Myocyte (in vitro differentiated cells): ENCODE results near the gene SDK2. TPM values are rescaled to one million over a fixed set of nuclear protein-coding genes. Genes with fewer than 3 reads are reported as not detected.
"Not testable (repeated sequence)": the region's sequence is repeated elsewhere in the genome, so short reads cannot be mapped to it uniquely, and the experiment has no call there.

Experiments used
- DNase-seq: peaks from one replicate; pipeline ENCODE4 v3.0.0-alpha.2; 2012; ENCODE audit warnings: low read depth
- total RNA-seq: library from RNA; depleted of rRNA; stranded (reverse); fragments of >200 nt; gene quantifications from 2 replicates; pipeline ENCODE4 v1.2.3, GENCODE V29; 2014

The SDK2 gene
- total RNA-seq, 1 donor from 2014 or later: not detected

DNA sequence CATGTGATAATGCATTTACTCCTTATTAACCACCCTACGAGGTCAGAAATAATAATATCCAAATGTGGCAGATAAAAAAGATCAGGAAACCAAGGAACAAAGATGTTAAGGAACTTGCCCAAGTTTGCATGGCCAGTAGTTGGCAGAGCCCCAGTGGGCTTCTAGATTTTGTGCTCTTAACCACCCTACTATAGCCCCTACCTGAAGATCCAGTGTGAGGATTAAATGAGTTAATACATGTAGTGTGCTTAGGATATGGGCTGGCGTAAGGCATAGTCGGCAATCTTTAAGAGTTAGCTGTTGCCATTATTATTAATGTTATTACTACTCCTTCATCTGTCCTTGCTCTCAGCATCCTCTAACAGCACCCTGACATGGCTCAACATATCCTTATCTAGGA lies 153.4 kb downstream of the SDK2 start:
- no peak for DNase-seq

DNA sequence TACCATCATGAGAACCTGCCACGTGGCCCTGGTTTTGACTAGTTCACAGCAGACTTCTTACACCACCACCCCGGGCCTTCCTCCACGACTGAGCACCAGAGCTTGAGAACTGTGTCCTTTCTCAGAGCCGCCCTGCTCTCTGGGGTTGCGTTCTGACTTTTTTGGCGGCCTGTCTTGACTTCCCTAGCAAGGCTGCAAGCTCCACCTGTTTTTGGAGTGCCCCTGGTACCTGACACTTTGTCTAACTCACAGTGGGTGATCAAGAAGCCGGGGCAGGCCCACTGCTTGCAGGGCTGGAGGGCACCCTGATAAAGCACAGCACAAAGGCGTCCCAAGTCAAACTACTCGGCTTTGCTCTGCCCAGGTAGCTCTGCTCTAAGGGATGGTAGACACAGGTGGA lies 154.3 kb downstream of the SDK2 start:
- DNase-seq: no peak

DNA sequence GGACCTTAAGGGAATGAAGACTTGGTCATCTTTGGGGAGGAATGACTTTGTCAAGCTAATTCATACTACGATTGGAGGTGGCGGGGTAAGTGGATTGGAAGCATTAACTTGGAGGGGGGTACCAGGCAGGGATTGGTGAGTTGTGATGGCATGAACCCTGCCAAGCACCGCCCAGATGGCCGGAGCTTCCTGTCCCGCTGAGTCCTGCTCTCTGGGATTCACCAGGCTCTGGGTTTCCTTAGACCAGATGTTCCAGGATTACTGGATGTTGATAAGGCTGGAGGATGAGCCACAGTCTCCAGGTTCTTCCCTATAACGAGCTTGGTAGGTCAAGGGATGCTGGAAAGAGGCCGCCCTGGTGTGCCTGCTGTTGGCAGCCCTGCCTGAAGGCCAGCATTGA lies 154.9 kb downstream of the SDK2 start:
- DNase-seq: no peak

DNA sequence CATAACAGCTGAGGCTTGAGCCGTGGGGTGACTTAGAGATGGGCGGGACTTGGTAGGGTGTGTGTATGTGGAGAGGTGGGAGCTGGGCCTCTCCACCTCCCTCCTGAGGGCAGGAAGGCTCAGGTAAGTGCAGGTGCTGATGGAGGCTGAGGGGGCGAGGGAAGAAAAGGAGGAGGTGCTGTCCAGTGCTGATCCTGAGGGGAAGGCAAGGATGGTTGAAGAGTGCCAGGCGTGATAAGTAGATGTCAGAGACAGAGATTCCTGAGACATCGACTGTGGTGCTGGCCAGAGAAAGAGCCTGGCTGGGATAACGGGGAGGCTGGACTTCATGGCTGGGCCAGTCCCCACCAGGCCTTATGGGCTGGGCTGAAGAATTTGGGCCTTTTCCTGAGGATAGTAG lies 159.1 kb downstream of the SDK2 start:
- no peak for DNase-seq

DNA sequence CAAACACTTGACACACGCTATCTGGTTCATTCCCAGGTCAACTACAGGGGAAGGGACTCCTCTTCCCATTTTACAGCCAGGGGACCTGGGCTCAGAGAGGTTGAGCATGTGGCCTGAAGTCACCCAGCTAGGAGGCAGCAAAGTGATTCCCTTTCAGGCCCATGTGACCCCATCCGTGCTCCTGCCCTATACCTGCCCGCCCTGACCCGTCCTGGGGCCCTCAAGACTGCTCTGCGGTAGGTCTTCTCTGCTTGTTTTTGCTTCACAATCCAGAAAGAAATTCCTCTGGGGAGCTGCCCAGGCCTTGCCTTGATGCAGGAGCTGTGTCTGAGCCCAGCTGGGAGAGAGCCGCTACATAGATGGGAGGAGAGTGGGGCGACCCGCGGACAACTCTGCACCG lies 161.4 kb downstream of the SDK2 start:
- DNase-seq: no peak

DNA sequence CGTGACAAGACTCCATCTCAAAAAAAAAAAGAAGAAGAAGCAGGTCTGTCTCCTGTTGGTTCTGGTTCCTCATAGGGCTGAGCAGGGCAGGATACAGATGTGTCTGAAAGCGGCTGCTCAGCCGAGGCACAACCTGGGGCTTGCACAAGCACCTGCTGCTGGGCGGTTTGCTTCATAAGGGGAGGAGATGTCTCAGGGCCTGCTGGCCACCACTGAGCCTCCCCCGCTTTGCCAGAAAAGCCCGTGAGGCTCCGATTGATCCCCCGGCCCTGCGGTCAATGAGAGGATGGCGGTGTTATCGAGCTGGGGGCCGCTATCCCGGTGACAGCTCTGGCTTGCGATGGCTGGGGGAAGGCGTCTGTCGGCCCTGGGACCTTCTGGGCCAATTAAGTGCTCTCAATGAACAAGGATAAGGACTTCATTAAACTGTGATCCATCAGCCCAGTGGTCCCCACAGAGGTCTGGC lies 162.0 kb downstream of the SDK2 start:
- DNase-seq: no peak

DNA sequence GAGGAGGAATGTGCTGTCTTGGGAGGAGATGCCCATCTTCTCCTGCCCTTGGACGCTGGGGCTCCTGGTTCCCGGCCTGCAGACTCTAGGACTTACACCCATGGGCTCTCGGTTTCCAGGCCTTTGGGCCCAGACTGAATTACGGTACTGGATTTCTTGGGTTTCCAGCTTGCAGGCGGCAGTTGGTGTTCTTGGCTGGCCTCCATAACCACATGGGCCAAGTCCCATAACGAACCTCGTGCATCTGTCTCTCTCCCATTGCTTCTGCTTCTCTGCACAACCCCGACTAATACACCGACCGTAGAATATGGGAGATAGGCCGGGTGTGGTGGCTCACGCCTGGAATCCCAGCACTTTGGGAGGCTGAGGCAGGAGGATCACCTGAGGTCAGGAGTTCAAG lies 162.6 kb downstream of the SDK2 start:
- DNase-seq: peak; percentile 2

DNA sequence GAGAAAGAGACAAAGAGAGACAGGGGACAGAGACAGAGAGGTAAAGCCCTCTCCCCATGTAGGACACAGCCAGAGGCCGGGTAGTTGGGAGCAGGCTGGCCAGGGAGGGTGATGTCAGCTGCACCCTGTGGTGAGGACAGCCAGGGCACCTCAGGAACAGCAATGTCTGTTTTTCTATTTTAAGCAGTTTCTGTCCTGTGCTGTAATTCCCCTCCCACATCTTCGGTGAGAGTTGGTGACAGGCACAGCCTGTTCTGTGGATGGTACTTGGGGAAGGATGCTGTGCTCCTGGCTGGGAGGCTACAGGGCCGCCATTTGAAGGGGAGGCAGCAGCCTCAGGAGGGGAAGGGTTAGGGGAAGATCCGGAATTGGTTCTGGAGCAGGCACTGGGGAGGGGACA lies 163.5 kb downstream of the SDK2 start:
- no peak for DNase-seq

DNA sequence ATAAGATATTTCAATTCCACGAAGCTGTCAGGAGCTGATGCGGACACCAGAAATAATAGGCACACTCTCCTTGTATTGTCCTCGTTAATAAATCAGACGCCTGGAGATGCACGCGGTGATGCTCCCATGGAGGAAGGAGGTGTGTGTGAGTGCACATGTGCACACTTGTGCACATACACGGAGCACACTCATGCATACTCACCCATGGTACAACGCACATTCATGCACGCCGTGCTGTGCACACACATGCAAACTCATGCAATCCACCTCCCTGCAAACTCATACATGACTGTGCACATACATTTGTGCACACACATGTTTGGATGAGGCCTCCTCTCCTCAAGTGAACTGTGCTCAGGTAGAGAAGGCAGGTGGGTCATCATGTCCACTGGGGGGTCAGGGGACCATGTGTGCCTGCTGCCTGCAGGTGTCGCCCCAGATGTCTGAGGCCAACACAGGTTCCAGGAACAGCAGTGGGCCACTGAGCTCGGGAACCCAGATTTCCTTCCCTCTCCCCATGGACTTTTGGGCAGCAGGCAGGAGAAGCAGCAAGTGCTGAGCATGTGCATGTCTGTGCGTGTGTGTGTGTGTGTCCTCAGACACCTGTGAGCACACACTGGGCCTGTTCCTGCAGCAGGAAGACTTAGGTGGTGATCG lies 165.3 kb downstream of the SDK2 start:
- no peak for DNase-seq

DNA sequence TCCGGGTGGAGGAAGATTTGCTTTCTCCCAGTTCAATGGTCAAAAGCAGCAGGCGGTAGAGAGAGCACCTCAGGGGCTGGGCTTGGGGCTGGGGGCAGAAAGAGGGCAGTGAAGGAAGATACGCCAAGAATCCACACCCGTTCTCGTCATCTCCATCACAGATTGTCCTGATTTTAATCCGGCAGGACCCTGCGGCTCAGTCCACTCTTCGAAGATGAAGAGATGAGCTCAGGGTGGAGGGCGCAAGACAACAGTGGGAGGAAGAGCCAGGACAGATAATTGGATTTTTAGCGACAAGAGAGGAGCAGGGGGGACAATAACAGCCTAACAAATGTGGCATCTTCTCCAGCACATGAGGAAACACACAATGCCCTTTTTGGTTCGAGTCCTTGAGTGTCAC lies 165.9 kb downstream of the SDK2 start:
- DNase-seq: no peak

DNA sequence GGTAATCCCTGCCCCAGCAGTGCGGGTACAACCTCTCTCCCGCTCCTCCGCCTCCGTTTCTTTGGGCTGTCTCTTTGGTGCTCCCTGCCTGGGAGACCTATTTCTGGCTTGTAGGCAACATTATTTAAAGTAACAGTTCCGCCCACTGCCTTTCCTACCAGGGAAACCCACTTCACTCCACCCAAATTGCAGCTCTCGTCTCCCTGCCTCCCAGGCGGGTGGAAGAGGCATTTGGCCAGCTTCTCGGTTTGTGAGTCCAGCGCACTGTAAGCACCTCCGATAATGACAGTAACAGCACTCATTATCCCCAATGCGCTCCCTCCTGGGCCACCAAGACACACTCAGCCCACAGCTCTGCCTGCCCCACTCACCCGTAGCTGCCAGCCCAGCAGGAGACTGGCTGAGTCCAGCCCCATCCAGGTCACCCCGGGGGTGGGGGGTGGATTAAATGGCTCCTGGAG lies 167.3 kb downstream of the SDK2 start:
- no peak for DNase-seq

DNA sequence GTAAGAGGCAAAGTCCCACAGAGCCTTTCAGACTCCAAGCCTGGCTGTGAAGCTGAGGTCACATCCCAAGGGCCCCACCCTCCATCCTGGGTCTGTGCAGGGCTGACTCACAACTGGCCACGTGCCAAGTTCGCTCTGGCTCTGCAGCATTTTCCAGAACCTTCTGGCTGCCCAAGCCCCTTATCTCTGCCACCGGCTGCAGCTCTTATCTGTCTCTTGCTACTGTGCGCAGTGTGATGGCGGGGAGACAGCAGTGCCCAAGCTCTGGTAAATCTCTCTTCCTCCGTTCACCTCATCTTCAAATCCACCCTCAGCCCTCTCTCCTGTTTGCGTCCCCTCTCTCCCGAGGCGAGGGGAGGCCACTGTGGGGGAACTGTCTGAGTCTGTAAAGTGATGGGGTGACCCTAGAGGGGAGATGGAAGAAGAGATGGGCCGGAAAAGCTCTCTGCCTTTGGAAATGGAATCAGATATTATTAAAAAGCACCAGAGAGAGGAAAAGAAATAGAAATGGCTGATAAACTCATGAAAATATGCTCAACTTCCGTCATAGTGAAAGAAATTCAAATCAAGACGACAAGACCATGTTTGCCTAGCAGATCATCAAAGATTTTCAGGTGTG lies 169.8 kb downstream of the SDK2 start:
- peak; percentile 2 for DNase-seq

DNA sequence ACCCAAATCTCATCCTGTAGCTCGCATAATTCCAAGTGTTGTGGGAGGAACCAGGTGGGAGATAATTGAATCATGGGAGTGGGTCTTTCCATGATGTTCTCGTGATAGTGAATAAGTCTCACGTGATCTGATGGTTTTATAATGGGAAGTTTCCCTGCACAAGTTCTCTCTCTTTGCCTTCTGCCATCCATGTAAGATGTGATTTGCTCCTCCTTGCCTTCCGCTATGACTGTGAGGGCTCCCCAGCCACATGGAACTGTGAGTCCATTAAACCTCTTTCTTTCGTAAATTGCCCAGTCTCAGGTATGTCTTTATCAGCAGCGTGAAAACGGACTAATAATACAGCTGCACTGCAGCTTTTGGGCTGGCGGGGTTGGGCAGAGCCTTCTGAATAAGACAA lies 171.5 kb downstream of the SDK2 start:
- DNase-seq: not testable (repeated sequence)

DNA sequence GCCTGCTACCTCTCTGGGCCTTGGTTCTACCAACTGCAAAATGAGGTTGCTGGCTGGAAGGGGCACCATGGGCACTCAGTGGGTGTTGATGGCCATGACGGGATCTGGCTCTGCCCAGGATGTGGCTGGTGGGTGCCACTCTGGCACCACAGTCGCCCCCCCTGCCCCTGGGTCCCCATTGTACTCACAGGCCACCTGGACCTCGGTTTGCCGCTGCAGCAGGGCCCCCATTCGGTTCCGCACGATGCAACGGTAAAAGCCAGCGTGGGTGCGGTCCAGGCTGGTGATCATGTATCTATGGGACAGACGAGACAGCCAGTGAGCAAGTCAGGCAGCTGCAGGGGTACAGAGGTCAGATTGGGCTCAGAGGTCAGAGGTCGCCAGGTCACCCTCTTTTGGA lies 172.3 kb downstream of the SDK2 start:
- DNase-seq: no peak

DNA sequence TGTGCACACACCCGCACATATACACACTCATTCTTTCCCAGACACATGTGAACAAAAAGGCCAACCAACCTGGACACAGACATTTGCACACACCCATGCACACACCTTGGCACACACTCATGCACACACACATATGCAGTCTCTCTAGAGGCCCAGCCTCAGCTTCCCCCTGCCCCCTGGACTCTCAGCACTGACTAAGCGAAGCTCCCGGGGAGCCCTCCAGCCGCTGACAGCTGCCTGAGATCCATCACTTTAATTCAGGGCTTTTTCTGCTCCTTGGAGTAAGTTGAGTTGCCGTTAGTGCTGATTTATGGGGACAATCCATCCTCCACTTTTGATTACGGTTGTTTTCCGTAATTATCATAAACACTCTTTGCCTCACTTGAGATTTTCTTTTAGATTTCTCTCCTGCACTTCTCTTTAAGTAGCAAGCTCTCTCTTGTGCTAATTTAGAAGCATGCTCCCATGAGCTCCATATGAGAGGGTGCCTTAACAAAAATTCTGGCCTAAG lies 173.9 kb downstream of the SDK2 start:
- DNase-seq: no peak

DNA sequence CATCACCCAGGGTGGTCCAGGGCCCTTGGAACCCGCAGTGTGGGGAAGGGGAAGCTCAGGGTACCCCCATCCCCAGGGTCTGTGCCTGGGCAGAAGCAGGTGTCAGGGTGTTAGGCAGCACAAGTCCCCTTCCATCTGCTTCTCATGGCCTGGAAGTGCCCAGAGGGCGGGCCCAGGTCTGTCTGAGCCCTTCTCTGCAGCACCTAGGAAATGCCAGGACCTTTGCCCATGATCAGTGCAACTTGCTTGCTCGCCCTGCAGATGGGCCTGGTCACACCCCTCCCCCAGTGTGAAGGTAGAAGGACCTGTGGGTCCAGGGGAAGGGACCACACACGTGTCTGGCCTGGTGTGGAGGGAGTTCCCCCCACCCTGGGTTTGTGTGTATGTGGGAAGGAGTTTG lies 174.9 kb downstream of the SDK2 start:
- DNase-seq: no peak

DNA sequence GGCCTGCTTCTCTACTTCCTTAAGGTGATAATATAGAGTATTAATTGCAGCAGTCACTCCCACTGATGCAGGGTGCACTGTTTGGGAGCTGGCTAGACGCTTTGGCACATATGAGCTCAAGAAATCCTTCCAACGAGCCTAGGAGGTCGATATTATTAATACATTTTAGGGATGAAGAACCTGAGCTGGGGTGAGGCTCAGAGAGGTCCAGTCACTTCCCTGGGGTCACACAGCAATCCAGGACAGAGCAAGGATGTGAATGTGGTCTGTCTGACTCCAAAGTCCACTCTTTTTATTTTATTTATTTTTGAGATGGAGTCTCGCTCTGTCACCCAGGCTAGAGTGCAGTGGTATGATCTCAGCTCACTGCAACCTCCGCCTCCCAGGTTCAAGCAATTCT lies 176.0 kb downstream of the SDK2 start:
- DNase-seq: no peak

DNA sequence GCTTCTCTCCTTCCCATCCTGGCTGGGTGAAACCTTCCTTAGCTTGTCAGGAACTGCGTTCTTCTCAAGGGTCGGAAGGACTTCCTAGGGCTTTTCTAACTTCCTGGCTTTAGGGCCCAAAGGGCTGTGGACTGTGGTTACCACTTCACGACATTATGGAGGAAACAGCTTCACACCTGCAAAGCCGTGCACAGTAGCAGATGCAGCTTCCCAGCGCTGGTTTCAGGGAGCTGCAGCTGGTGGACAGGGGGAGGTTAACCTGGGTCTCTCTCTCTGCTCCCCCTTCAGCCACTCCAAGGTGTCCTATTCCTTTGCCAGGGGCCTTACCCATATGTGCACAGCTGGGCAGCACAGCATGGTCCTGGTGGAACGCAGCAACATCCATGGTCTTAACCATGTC lies 176.6 kb downstream of the SDK2 start:
- DNase-seq: no peak

DNA sequence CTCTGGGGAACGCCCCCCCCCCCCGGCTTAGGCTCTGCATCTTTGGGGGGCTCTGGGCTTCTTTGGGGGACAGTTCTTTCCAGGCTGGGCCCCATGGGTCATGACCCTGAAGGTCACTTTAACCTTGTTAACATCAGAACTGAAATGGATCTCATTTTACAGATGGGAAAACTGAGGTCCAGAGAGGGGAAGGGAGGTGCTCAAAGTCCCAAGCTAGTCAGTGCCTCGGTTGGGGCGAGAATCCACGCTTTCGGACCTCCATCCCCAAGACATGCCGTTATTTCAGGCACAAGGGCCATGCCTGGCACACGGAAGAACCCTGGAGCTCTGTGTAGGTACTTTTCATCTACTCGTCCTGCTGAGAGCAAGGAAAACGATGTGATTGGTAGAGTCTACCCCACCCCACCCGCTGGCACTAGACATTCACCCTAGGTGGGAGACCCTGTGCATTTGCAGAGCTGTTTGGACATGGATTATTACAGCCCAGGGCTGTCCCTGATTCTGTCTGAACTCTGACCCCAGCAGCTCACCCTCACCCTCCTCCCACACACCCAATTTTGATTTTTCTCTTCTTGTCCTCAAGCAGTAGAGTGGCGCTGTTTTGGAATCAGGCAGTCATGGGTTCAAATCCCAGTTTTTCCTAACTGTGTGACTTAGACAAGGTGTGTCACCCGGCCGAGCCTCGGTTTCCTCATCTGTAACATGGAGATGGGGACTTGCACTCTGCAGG lies 177.4 kb downstream of the SDK2 start:
- no peak for DNase-seq

DNA sequence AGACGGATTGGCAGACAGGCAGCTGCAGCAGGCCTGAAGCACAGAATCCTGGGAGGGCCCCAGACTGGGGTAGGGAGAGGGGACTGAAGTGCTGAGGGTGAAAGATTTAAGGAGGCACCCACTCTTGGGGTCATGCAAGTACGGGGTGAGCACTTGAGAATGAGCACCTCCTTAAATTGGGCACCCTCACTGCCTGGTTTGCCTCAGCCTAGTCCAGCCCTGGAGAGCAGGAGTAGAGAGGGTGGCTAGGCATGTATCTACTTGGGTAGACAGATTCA lies 178.4 kb downstream of the SDK2 start:
- DNase-seq: no peak

DNA sequence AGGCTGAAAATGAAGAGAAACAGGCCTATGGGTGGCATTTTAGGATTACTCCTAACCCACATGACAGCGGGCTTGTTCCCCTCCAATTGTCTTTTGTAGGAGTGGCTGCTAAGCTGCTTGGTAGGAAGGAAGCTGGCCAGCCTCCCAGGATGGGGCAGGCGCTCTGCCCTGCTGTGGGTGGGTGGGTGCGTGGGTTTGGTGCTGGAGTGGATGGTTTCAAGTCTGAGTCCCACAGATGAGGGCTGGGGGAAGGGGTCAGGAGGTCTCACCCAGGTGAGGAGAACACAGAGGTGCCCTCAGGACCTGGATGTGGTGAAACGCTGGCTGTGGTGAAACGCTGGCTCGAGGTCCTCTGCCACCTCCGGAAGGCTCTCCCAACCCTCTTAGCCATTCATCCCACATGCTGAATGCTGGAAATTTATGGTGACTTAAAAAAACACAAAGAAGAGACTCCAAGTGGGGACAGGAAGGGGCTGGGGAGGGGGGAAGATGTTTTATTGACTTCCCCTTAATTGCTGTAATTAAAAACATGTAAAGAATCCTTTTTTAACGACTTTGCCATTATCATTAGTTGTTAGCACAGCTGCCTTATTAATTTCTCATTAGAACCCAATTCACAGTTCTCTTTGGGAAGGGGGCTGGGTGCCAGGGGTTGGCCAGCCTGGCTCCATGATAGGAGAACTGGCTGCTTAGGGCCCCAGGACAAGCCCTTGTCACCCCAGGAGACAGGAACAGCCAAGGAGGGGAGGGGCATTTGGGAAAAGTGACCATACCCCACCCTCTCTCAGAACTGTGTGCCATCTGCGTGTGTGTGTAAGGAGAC lies 178.9 kb downstream of the SDK2 start:
- no peak for DNase-seq

DNA sequence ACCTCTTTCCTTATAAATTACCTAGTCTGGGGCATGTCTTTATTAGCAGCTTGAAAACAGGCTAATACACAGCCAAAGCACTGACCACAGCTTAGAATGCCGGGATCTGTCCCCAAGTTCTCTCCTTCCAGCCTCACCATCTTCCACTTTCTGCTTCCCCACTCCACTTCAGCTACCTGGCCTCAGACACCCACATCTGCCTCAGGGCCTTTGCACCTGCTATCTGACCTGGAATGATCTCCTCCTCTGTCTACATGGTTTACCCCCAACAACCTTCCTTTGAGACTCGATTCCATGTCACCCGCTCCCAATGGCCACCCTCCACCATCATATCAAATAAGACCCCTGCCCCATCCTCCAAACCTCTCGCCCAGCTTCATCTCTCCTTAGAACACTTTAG lies 179.8 kb downstream of the SDK2 start:
- no peak for DNase-seq
